Keratinocyte (primary cell): Measurements from ENCODE around the gene ACOT13.

Source experiments
- CTCF ChIP-seq, 3 experiments: IDR thresholded peaks in 1 of 3; conservative IDR thresholded peaks in 1 of 3; optimal IDR thresholded peaks in 1 of 3; 2 replicates in 2 of 3; 3 replicates in 1 of 3; pipeline versions ENCODE3 to v1.5.1; 2011; ENCODE audit warnings: low read length in 3 of 3, mild to moderate bottlenecking in 3 of 3, moderate library complexity in 2 of 3, control low read depth in 1 of 3, inconsistent platforms in 1 of 3; ENCODE audit not compliant: insufficient read depth in 2 of 3; ENCODE audit errors: extremely low read depth in 1 of 3
- EZH2 ChIP-seq: IDR thresholded peaks from one replicate; pipeline ENCODE4 v1.6.1; 2012; ENCODE audit warnings: inconsistent platforms, mild to moderate bottlenecking, low read length, moderate library complexity

GRCh38 chr6:24752503-24752902, 85.6 kb downstream of the ACOT13 start:
- TF ChIP-seq CTCF (optimal IDR thresholded peaks at IDR 0.05 in 1 of 3, IDR thresholded peaks at IDR 0.05 in 1 of 3, conservative IDR thresholded peaks at IDR 0.05 in 1 of 3; ENCODE audit: extremely low read depth in 1 of 3, insufficient read depth in 2 of 3, low read length in 3 of 3): no peak
- TF ChIP-seq EZH2: no peak
